Pons (tissue), 1 donor: Measurements from ENCODE around the gene IPO8.

Experiments
- DNase-seq: peaks from one replicate; pipeline ENCODE4 v3.0.0-alpha.2; 2016; ENCODE audit warnings: low spot score

The IPO8 gene

DNA sequence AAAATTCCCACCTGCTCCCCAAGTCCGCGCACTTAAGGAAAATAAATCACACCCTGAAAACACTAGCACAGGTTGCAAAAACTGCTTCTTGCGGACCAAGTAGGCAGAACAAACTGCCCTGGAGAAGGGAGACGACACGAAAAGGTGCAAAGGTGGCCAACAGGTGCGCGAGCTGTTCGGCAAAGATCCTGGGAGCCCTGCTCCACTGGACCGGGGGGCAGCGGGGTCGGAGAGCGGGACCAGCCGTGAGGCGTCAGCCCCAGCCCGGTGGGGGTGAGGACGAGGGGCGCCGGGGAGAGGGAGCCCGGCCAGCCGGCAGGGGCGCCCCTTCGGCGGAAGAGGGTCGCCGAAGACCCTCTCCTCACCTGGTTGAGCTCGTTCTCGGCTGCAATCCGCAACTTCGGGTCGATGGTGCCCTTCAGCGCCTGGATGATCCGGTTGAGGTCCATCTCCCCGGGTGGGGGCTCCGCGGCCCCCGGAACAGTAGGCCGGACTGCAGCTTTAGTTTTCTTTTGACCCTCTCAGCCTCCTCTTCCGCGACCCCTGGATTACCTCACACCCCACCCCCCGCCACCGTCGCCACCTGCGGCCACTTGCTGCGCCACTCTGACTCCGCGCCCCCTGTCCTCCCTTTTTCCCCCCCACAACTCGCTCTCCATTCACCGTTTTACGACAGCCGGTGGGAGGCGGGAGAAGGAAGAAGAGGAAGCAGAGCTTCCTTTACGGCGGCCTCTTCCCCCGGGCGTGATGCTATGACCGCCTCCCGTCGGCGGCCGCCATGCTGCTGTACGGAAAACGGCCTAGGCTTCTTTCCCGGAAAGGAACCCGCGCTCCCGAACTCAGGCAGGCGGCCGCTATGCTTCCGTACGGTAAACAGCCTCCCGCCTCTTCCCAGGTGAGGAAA, at the start of gene IPO8:
Gene IPO8, minus strand, starts transcription at position 671 of the 904 bp plus-strand sequence. Its CDS starts 222 bp downstream, at position 449.
- peak; percentile 90 for DNase-seq

GRCh38 chr12:30744321-30744720, 48.7 kb upstream of the IPO8 start:
- no peak for DNase-seq

- DNase-seq: no peak
Measured at GRCh38 chr12:30740274-30740673, 44.6 kb upstream of the IPO8 start.

DNA sequence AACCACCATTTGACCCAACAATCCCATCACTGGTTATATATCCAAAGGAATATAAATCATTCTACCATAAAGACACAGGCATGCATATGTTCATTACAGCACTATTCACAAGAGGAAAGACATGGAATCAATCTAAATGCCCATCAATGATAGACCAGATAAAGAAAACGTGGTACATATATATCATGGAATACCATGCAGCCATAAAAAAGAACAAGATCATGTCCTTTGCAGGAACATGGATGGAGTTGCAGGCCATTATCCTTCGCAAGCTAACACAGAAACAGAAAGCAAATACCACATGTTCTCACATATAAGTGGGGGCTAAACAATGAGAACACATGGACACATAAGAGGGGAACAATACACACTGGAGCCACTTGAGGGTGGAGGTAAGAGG, 43.4 kb upstream of the IPO8 start:
- no peak for DNase-seq

- peak; percentile 75 for DNase-seq
Measured at GRCh38 chr12:30732954-30733637, 37.4 kb upstream of the IPO8 start.

- no peak for DNase-seq
Measured at GRCh38 chr12:30730011-30730410, 34.3 kb upstream of the IPO8 start.

- DNase-seq: peak; percentile 63
Measured at GRCh38 chr12:30729547-30729946, 33.9 kb upstream of the IPO8 start.

GRCh38 chr12:30726647-30727046, 31.0 kb upstream of the IPO8 start:
- no peak for DNase-seq

DNA sequence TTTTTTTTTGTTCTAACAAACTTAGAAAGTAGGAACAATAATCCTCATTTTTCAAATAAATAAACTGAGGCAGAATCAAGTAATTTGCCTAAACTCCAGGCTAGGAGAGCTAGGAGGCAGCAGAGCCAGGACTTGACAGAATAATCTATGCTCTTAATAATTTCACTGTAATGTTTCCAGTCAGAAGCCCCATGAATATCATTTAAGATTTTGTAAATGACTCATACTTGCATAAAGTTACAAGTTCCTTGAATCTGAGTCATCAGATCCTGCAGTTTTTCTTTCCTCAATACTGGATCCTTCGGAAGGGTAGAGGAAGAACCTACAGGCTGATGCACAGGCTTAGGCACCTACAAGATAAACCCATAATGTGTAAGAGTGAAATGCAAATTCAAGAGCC, 30.1 kb upstream of the IPO8 start:
- DNase-seq: no peak

GRCh38 chr12:30719060-30719459, 23.4 kb upstream of the IPO8 start:
- no peak for DNase-seq

GRCh38 chr12:30707613-30708342, 12.1 kb upstream of the IPO8 start:
- DNase-seq: no peak

DNA sequence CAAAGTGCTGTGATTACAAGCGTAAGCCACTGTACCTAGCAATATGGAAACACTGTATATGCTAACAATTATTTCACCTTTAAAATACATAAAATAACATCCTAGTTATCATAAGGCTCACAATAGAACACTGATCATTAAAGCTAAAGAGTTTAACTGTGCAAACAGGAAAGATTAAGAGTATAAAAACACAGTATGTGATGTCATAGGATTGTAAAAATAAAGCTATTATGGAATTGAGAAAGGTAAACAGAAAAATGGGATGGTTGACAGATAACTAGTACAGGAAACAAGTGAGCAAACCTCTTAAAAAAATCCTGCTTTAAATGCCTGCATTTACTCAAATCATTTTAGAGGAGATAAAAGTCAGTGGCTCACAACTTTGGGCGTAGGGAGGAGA, 10.8 kb upstream of the IPO8 start:
- no peak for DNase-seq

GRCh38 chr12:30701056-30701455, 5.4 kb upstream of the IPO8 start:
- no peak for DNase-seq

- DNase-seq: peak; percentile 57
Measured at GRCh38 chr12:30700216-30700900, 4.7 kb upstream of the IPO8 start.

- DNase-seq: no peak
Measured at GRCh38 chr12:30698346-30698745, 2.7 kb upstream of the IPO8 start.

DNA sequence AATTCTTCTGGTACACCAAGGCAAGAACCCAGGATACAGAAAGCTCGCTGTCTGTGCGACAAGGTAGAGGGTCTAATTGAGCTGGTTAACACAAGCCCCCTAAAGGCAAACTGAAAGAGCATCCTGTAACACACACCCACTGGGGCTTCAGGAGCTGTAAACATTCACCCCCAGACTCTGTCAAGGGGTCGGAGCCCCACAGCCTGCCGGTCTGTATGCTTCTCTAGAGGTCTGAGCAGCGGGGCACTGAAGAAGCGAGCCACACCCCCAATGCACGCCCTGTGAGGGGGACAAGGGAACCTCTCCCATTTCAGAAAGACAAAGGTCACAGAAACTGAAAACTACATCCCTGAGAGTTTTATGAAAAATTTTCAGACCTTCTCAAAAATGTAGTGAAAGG, 1.3 kb upstream of the IPO8 start:
- DNase-seq: no peak

DNA sequence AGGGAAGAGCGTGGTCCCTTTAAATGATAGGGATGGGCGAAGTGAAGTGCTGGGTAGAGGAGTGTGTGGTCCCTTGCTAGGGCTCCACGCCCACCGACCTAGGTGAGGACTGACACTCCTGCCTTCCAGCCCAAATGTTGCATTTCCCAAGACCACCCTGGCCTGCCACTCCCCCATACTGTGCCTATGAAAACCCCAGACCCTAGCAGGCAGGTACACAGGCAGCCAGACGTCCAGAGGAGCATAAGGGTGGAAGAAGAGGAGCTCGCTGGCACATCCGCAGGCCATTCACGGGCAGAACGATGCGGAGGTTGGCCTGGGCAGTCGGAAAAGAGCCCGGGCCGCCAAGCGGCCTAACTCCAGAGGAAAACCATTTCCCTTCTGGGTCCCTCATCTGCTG, 817 bp upstream of the IPO8 start:
- no peak for DNase-seq

- no peak for DNase-seq
Measured at GRCh38 chr12:30696103-30696408, 387 bp upstream of the IPO8 start.

GRCh38 chr12:30694412-30695198, 1.1 kb downstream of the IPO8 start:
- DNase-seq: peak; percentile 30

DNA sequence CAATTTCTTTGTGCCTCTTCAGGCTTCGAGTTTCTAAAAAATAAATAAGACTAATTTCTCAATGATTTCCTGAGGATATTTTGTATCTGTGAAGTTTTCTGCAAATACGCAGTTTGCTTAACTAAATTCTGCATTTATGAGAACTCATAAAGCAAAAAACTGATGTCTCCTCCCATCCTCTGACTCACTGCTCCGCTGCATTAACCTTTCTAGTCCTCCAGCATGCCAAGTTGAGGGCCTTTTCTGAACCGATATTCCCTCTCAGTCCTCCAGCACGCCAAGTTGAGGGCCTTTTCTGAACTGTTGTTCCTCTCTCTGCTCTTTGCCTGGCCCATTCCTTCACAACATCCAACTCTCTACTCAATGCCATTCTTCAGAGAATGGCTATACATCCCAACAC, 3.2 kb downstream of the IPO8 start:
- DNase-seq: no peak

DNA sequence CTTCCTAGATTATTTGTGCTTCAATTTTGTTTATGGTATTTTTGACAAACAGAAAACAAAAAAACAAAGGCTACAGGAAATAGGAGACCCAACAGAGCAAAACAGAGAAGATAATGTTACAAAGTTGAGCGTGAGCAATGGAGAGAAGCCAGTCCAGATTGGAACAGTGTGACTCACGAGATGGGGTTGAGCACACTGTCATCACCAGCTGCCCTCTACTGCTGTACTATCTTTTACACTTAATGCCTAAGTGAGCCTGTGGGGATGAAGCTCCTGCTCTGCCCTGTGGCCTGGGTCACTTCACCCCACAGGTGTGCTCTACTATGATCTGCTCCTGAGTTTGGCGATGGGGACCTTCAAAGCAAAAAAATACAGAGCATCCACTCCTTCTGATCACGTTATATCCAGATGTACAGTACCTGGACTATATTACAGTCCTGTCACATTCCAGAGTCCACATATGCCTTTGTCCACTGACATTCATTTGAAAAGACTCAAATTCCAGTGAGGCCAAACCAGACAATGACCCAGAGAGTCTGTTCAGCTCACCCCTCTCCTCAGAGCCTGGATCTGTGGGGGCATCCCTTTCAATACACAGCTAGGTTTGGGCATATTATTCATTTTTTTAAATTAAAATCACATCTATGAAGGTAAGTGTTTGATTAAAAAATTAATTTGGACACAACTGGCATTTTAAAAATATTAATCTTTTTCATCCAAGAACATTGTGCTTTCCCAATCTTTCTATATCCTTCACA, 4.4 kb downstream of the IPO8 start:
- DNase-seq: no peak
